ENCODE data around the gene PIGK.

DNA sequence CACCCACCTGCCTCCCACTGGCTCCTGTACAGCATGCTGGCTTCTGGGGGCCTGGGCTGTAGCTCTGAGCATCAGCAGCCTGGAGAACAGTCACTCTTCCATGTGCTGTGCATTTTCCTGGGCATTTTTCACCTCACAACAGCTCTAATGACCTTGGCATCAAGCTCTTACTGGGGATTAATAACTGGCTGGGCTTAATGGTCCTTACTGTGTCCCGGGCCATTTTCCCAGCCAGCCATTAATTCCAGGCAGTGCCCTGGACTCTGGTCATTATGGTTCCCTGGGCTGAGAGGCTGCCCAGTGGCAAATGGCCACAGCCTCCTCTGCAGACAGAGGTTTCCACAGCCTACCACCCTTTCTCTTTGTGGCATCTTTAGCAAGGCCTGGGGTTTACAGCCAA lies 180.1 kb downstream of the PIGK start:
- TF ChIP-seq POLR2A (IDR thresholded peaks at IDR 0.05), result no peak
- TF ChIP-seq, protein P1, sequence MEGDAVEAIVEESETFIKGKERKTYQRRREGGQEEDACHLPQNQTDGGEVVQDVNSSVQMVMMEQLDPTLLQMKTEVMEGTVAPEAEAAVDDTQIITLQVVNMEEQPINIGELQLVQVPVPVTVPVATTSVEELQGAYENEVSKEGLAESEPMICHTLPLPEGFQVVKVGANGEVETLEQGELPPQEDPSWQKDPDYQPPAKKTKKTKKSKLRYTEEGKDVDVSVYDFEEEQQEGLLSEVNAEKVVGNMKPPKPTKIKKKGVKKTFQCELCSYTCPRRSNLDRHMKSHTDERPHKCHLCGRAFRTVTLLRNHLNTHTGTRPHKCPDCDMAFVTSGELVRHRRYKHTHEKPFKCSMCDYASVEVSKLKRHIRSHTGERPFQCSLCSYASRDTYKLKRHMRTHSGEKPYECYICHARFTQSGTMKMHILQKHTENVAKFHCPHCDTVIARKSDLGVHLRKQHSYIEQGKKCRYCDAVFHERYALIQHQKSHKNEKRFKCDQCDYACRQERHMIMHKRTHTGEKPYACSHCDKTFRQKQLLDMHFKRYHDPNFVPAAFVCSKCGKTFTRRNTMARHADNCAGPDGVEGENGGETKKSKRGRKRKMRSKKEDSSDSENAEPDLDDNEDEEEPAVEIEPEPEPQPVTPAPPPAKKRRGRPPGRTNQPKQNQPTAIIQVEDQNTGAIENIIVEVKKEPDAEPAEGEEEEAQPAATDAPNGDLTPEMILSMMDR (IDR thresholded peaks at IDR 0.05), result no peak
